GM20000 (cell line): Measurements from ENCODE around the gene PIEZO1.

Experiments used
- DNase-seq: peaks from one replicate; pipeline ENCODE4 v3.0.0; 2012; ENCODE audit warnings: low spot score
- CTCF ChIP-seq: IDR thresholded peaks from 2 replicates; pipeline ENCODE4 v1.5.1; 2012; ENCODE audit warnings: mild to moderate bottlenecking, control low read depth; ENCODE audit errors: extremely low read depth, missing control alignments

Gene PIEZO1

GRCh38 chr16:88706229-88706964, 78.6 kb downstream of the PIEZO1 start, which contains the start of the genes CTU2 and RNF166:
Gene CTU2, plus strand, starts transcription at chr16:88706503. Its CDS starts 28 bp downstream, at chr16:88706531.
Gene RNF166, minus strand, starts transcription at chr16:88706408. Its CDS starts 83 bp downstream, at chr16:88706325.
- TF ChIP-seq CTCF, result no peak
- peak; percentile 100 for DNase-seq

- peak; percentile 67 for DNase-seq
- TF ChIP-seq CTCF, result no peak
These were observed 79.2 kb downstream of the PIEZO1 start for GRCh38 chr16:88705801-88706228.

GRCh38 chr16:88705076-88705684, 79.8 kb downstream of the PIEZO1 start:
- DNase-seq, result no peak
- TF ChIP-seq CTCF, result no peak

- TF ChIP-seq CTCF, result no peak
- no peak for DNase-seq
These were observed 81.3 kb downstream of the PIEZO1 start for GRCh38 chr16:88703486-88704309.

- no peak for TF ChIP-seq CTCF
- DNase-seq, result no peak
These were observed 82.4 kb downstream of the PIEZO1 start for GRCh38 chr16:88702371-88703210.

- TF ChIP-seq CTCF, result no peak
- no peak for DNase-seq
These were observed 83.2 kb downstream of the PIEZO1 start for GRCh38 chr16:88701581-88702370.
